Panc1 (cell line): ENCODE data around the gene ARID1A.

ENCODE experiments used
- CTCF ChIP-seq: fragments of 450-650 bp; IDR thresholded peaks from 2 replicates; pipeline ENCODE4 v1.5.1; 2017; ENCODE audit warnings: mild to moderate bottlenecking
- POLR2AphosphoS5 ChIP-seq: IDR thresholded peaks from 2 replicates; pipeline ENCODE4 v1.6.1; 2012; ENCODE audit warnings: mild to moderate bottlenecking, low read depth, low read length, moderate library complexity

GRCh38 chr1:26789612-26789865 is 93.7 kb downstream of the ARID1A start:
- TF ChIP-seq CTCF, result no peak
- TF ChIP-seq POLR2AphosphoS5, result no peak
